ENCODE data around the gene ZNF580. TPM values are rescaled to one million over a fixed set of nuclear protein-coding genes. Genes with fewer than 3 reads are reported as not detected.

The ZNF580 gene
- total and polyA plus RNA-seq, 2 of the 8 experiments (the other 6 are each of a cell fraction or from before 2014, with no cell fraction given) = 12.0 to 24.6 TPM

- no peak for TF ChIP-seq RAD21 (IDR thresholded peaks at IDR 0.05 in 1 of 2, conservative IDR thresholded peaks at IDR 0.05 in 1 of 2; ENCODE audit: low read depth in 2 of 2, low read length in 2 of 2)
- TF ChIP-seq E2F6 (IDR thresholded peaks at IDR 0.05) = no peak
- no peak for TF ChIP-seq BACH1 (IDR thresholded peaks at IDR 0.05; ENCODE audit: low read length)
- no peak for TF ChIP-seq CREB1 (IDR thresholded peaks at IDR 0.05)
- no peak for TF ChIP-seq ZNF274 (IDR thresholded peaks at IDR 0.05; ENCODE audit: borderline replicate concordance, extremely low read depth, low read length)
- no peak for TF ChIP-seq RFX5 (IDR thresholded peaks at IDR 0.05; ENCODE audit: borderline replicate concordance, low read depth, low read length)
- TF ChIP-seq POLR2AphosphoS5 (IDR thresholded peaks at IDR 0.05; ENCODE audit: low read depth, low read length) = no peak
- TF ChIP-seq ATF3 (IDR thresholded peaks at IDR 0.05; ENCODE audit: insufficient read depth, low read depth, low read length) = no peak
- no peak for TF ChIP-seq TAF7 (optimal IDR thresholded peaks at IDR 0.05; ENCODE audit: borderline replicate concordance, low read depth, low read length)
Observed at GRCh38 chr19:55622242-55622969, 18.4 kb upstream of the ZNF580 start (continued).

All from H1 (cell line).